Inflammatory macrophage treated with lipopolysaccharide for 1 hour (primary cell): ENCODE measurements around the gene PPIL4.

Source experiments
- DNase-seq, 2 donors: peaks; one replicate each; pipeline ENCODE4 v3.0.0-alpha.2; 2020 to 2022

PPIL4 gene, protein sequence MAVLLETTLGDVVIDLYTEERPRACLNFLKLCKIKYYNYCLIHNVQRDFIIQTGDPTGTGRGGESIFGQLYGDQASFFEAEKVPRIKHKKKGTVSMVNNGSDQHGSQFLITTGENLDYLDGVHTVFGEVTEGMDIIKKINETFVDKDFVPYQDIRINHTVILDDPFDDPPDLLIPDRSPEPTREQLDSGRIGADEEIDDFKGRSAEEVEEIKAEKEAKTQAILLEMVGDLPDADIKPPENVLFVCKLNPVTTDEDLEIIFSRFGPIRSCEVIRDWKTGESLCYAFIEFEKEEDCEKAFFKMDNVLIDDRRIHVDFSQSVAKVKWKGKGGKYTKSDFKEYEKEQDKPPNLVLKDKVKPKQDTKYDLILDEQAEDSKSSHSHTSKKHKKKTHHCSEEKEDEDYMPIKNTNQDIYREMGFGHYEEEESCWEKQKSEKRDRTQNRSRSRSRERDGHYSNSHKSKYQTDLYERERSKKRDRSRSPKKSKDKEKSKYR

DNA sequence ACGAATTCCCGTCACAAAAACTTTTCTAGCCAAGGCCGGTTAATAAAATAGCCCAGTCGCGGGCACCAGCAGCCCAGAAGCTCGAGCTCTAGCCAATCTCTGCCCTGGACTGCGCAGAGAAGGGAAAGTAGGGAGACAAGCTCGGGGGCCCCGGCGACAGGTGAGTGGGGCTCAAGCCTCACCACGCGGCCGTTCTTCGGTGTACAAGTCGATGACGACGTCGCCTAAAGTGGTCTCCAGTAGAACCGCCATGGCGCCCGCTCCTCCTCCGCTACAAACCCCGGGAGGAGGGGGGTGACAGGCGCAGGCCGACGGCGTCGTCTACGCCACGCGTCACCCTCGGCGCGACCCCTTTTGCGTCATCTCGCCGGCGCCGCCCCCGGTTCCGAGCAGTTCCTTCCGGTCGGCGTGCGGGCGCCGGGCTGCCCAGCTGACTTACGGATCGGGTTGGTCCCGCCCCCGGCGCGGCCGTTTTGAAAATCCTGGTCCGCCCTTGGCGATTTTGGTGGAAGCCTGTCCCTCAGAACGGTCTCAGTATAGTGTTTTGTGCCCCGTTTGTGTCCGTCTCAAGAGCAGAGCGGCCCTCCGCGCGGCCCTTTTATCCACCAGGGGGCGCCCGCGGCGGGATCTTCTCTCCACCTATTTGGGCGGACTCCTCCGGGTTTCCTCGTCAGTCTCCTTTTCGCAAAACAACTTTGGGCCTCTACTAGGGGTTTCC, at the start of gene PPIL4:
PPIL4 (minus strand) TSS at position 290 of the 718 bp plus-strand sequence; CDS start at position 252, 38 bp downstream.
- peak; percentile 94 to 98 for DNase-seq

DNA sequence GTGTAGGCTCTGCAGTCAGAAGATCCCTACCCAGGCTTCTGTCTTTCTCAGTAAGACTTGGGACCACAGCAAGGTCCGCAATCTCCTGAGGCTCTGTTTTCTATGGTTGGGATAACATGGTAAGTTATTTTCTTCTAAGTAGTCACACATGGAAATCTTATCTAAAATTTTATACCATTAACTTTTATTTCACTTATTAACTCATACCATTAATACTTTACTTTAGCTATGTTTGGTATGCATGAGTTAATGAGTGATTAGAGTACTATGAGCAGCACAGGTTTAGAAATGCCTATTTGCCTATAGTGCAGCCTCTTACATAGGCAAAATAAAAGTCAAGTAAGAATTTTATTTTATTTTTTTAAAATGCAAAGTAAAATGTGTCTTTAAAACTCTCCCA, 47.6 kb upstream of the PPIL4 start:
- no peak for DNase-seq

DNA sequence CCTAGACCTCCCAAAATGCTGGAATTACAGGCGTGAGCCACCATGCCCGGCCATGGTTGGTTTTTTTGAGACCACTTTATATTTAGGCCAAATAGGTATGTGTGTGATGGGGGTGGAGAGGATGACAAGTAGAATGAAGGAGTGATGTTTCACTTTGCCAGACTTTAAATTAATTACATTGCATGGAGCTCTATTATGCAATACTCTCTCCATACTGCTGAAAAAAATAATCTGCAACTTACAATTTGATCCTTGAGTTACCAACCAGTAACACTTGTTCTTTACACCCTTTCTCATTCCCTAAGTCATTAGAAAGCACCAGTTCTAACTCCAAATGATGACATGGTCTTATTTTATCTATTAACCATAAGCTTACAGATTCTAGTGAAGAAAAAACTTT, 47.1 kb upstream of the PPIL4 start:
- DNase-seq, result no peak

DNA sequence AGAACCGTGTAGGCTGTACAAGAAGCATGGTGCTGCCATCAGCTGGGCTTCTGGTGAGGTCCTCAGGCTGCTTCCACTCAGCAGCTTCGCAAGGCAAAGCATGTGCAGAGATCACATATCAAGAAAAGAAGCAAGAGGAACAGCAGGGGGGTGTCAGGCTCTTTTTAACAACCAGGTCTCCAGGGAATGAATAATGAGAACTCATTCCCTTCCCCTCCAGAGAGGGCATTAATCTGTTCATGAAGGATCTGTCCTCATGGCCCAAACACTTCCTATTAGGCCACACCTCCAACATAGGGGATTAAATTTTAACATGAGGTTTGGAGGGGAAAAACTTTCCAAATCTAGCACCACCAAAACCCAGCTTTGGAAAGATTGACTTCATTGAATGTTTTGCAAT, 40.3 kb upstream of the PPIL4 start:
- no peak for DNase-seq

DNA sequence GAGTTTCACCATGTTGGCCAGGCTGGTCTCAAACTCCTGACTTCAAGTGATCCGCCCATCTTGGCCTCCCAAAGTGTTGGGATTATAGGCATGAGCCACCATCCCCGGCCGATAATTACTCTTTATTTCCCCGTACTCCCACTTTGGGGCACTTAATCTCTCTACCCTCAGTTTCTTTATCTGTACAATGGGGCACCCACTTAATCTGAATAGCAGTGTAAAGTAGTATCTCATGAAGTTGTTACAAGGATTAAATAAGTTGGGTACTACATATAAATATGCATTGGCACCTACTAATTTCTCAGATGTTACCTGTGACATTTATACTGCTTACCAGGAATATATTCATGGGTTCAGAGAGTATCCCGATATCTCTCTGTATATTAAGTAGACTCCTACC, 35.5 kb upstream of the PPIL4 start:
- DNase-seq, result no peak

DNA sequence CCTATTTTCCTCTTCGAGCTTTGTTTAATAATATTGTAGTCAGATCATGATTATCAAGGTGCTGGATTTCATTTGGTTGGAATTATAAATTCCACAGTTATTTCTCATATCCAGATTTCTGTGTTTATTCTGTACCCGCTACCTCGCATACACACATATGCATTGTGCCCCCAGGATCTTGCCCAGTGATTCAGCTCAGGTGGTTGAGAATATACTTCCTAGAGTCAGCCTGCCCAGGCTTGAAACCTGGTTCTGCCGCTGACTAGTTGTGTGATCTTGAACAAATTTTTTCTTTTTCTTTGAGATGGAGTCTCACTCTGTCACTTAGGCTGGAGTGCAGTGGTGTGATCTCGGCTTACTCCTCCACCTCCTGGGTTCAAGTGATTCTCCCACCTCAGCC, 35.0 kb upstream of the PPIL4 start:
- DNase-seq, result no peak

DNA sequence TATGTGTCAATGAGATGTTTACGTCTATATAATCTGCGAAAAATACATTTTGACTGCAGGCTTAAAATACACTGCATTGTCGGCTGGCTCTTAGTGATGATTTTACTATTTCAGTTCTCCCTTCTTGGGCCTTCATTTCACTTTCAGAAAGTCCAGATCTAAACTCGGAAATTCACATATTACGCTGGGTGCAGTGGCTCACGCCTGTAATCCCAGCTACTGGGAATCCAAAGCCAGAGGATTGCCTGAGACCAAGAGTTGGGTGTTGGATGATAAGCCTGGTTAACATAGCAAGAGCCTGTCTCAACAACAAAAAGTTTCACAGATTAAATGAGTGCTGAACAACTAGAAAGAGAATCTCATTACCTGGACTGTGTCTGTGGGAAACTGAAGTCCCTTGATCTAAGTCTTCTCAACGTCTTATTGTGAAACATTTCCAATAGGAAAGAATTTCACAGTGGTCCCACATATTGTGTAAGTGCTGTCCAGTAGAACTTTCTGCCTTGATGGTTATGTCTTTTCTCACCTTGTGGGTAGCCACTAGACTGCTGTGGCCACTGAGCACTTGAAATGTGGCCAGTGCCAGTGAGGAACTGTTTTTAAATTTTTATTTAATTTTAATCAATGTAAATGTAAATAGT, 22.2 kb upstream of the PPIL4 start:
- DNase-seq, result peak; percentile 31 to 39

DNA sequence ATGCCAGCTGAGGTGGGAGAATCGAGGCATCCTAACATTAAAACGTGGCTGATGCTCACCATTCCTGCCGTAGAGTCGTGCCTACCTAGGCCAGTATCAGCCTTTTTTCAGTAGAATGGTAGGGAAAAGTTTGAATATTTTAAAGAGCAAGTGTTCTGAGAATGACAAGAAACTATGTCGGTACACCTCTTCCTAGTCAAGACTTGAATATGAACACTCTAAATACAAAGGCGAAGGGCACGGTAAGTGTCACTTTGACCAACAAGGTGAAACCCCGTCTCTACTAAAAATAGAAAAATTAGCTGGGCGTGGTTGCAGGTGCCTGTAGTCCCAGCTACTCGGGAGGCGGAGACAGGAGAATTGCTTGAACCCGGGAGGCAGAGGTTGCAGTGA, 21.3 kb upstream of the PPIL4 start:
- no peak for DNase-seq

DNA sequence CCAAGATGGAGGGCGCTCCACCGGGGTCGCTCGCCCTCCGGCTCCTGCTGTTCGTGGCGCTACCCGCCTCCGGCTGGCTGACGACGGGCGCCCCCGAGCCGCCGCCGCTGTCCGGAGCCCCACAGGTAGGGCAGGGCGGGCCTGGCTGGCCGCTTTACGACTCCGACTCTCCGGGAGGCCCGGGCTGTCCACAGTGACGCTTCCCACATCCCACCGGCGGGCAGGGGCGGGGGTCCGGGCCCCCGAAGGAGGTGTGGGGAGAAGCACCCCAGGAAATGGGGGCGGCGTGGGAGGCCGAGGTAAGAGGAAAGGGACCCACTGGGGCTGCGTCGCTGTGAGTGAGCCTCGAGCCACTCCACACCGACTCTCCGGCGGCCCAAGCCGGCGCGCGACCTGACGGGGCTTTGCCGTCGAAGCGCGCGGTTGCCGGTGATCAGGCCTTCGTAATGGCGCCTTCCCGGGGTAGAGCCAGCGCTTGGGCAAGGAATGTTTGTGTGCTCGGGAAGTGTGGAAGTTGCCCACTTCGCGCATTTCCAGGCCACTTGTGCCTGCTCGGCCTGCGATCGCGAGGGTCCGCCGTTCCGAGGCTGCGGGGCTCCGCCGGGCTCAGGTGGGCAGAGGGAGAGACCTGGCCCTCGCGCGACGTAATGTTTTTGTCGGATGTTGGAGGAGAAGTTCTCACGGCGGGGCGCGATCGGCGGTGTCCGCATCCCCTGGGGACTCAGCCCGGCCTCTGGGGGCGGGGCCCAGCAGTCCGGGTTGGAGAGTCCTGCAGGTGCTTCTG, 20.8 kb upstream of the PPIL4 start:
- peak; percentile 18 to 28 for DNase-seq

DNA sequence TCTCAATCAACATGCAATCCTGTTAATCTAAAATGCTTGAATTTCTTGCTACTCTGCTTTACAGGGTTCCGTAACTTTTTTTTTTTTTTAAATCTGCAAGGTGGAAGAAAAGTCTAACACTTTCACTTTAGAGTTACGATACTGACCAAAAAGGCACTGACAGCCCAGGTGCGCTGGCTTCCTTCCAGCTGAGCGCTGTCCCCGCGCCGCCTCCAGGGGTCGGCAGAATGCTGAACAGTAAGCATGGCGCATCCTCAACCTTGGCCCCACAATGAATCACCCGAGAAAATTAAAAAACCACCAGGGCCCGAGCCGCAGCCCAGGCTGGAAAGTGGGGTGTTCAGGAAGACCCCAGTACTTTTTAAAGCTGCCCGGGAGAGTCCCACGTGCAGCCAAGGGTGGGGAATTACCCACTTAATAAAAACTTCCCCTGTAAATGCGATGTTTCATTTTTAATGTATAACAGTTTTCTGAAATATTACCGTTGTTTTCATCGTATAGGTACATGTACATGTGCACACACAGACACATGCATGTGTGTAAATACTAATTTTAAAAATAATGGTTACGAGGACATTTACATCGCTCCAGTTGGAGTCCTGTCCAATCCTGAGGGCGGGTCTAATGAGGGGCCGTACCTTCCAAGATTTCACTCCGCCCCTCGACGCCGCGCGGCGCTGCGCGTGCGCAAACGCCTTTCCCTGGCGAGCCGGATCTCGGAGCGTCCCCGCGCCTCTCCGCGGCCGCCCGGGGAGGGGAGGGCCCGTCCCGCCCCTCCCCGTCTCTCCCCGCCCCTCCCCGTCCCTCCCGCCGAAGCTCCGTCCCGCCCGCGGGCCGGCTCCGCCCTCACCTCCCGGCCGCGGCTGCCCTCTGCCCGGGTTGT, 19.9 kb upstream of the PPIL4 start, which contains the start of gene GINM1:
GINM1 (plus strand) TSS at position 849 of the 883 bp plus-strand sequence. CDS start 40 bp downstream, outside the sequence.
- DNase-seq, result peak; percentile 94 to 99

DNA sequence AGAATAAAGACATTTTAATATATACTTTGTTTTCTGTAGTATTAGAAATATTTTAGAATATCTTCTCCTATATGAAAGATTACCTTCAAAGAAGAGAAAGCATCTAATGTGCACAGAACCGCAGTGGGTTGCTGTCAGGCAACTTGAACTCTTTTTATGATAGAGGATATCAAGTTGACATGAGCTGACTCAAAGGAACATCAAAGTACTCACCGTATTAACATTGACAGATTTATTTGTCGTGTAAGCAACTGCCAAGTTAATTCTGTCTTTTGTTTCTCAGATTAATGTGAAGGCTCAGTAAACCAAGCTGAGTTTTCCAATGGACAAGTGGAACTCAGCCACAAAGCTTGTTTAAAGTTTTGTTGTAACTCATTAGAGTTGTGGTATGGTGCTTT, 18.1 kb upstream of the PPIL4 start:
- no peak for DNase-seq

DNA sequence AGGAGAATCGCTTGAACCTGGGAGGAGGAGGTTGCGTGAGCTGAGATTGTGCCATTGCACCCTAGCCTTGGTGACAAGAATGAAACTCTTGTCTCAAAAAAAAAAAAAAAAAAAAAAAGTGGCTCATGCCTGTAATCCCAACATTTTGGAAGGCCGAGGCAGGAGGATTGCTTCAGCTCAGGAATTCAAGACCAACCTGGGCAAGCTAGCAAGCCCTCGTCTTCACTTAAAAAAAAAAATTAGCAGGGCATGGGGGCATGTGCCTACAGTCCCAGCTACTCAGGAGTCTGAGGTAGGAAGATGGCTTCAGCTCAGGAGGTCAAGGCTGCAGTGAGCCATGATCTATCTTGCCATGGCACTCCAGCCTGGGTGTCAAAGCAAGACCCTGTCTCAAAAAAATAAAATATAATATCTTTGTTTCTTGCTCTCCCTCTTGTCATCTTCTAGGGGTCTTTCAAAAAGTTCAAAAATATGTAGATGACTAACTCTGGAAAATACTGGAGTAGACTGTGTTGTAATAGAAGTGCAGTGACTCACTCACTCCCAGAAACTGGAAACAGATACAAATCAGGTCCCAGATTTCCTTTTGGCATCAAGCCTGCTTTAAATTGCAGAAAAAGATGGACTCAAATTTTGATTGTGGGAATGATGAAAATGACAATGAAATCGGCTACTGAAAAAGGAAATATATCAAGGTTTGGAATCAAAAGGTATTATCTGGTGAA, 17.5 kb upstream of the PPIL4 start:
- DNase-seq, result peak; percentile 15 to 16

DNA sequence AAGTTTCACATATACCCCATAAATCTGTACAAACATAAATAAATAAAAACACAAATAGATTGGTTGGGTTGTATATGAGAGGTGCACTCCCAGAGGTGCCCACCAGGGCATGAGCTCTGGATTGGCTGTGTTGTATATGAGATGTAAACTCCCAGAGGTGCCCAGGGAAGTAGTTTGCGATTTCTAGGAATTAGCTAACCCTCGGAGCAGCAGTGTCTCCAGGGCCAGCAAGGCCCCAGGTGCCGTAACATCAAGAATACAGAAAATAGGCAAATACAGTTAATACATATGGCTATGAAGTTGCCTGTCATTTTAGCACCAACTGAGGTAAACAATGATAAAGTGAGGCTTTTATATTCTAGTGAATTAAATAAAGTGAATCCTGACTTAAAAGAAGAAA, 14.9 kb upstream of the PPIL4 start:
- DNase-seq, result peak in 1 of 2 donors; percentile 30

DNA sequence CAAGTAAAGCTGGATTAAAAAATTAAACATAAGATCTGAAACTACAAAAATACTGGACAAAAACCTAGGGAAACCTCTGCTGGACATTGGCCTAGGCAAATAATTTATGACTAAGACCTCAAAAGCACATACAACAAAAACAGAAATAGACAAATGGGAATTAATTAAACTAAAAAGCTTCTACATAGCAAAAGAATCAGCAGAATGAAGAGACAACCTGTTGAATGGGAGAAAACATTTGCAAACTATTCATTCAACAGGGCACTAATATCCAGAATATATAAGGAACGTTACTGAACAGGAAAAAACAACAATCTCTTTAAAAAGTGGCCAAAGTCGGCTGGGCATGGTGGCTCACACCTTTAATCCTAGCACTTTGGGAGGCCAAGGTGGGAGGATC, 13.5 kb upstream of the PPIL4 start:
- no peak for DNase-seq

DNA sequence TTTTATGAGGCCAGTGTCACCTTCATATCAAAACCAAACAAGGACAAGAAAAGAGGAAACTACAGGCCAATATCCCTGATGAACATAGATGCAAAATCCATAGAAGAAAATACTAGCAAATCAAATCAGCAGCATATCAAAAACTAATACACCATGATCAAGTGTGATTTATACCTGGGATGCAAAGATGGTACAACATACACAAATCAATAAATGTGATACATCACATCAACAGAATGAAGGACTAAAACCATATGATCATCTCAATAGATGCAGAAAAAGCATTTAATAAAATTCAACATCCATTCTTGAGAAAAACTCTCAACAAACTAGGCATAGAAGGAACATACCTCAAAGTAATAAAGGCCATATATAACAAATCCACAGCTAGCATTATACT, 12.2 kb upstream of the PPIL4 start:
- DNase-seq, result no peak

DNA sequence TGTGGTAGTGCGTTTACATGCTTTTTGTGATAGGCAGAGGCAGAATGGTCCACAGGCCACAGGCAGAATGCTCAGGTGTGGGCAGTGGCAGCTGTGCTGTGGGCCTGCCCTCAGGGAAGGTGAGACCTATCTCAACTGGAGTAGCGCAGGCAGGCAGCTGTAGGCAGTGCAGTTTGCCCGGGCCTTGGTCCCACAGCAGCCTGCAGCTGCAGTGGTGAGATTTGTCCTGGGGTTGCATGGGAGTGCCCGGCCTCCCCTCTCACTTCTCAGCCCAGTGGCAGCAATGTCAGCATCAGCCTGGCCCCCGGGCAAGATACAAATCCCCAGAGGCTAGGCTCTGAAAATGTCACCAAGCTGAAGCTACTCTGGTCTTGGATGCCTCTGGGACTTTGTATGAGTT, 6.1 kb upstream of the PPIL4 start:
- DNase-seq, result no peak

DNA sequence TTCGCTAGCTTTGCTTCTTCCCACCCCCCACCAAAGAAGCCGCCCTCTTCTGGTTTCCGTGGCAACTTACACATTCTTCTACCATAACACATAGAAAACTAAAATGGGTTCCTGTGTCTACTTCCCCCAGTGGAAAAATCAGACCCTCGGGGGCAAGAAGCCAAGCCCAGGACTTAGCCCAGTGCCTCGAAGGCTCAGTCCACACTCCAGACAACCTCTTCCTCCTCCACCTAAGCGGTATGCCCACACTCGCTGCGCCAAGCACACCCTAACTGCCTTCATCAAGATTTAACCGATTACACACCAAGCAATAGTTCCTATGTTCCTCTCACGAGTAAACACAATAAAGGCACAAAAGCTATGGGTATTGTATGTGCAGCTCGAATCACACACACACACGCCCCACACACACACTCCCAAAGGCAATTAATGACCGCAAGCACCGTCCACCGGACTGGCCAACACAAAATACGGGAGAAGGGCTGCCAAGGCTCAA, 537 bp downstream of the PPIL4 start:
- peak; percentile 58 to 59 for DNase-seq

DNA sequence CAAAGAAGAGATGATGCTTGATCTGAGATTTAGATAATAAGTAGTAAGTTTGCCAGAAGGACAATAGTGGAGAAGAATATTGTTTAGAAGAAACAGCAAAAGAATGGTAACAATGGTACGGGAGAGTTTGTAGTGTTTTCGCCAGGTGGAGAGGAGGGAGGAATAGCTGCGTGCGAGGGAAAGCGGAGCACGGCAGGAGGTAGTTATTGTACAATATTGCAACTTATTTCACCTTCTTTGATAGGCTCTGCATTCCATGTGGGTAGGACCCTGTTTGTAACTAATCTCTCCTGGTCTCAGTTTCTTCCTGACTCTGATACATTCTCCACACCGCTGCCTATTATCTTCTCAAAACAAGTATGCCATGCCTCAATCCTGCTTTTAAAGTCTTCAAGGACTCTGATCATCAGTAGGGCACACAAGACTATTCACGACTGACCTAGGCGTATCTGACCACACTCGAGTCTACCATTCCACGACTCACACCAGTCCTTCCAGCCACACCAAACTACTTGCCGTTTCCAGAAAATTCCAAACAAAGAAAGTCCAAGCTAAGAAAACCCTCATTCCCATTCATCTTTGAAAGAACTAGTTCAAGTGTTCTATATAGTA, 1.1 kb downstream of the PPIL4 start:
- no peak for DNase-seq

DNA sequence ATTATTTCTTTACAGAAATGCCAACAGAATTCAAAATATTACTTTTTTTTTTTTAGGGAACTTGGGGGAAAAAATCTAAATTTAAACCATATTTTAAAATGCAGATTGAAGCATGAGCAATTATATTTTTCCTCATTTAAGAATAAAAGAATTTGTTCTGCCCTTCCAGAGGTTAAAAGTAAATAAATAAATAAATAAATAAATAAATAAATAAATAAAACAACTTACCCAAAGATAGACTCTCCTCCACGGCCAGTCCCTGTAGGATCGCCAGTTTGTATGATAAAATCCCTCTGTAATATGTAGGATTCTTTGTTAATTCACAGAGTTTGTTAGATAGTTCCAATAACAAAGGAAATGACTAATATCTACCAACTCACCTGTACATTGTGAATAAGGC, 4.7 kb downstream of the PPIL4 start:
- no peak for DNase-seq

DNA sequence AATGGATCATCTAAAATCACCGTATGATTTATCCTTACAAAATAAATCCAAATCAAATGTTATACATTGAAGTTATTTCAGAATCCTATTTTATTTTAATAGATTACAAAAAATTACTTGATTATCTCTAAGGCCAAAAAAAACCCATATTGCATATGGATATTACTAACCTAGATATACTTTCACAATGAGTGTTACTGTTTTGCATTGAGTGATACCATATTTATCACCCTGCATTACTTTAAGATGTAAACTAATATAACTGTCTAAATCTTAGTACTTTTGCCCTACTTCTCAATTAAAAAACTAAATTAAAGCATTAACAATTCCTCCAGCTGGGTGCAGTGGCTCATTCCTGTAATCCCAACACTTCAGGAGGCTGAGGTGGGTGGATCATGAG, 11.1 kb downstream of the PPIL4 start:
- no peak for DNase-seq
